Upper lobe of right lung (tissue), 1 donor: ENCODE results near the gene ARVCF. TPM values are rescaled to one million over a fixed set of nuclear protein-coding genes. Genes with fewer than 3 reads are reported as not detected.

Source experiments
- ATAC-seq: fragments of 200-7000 bp; cut with Tn5 transposase; one replicate; pipeline ENCODE4 v1.9.1; 2020; ENCODE audit warnings: mild to moderate bottlenecking, moderate library complexity
- DNase-seq: peaks from one replicate; pipeline ENCODE4 v3.0.0-alpha.2; 2020
- H3K27ac ChIP-seq: fragments of 200-600 bp; one replicate; pipeline ENCODE4 v1.8.0; 2022
- H3K27me3 ChIP-seq: fragments of 200-600 bp; one replicate; pipeline ENCODE4 v1.8.0; 2022; ENCODE audit warnings: mild to moderate bottlenecking
- H3K36me3 ChIP-seq: fragments of 200-600 bp; one replicate; pipeline ENCODE4 v1.8.0; 2022
- H3K4me1 ChIP-seq: fragments of 200-600 bp; one replicate; pipeline ENCODE4 v1.8.0; 2022
- H3K4me3 ChIP-seq: fragments of 200-600 bp; one replicate; pipeline ENCODE4 v1.8.0; 2022; ENCODE audit warnings: mild to moderate bottlenecking
- H3K9me3 ChIP-seq: fragments of 200-600 bp; one replicate; pipeline ENCODE4 v1.8.0; 2022
- CTCF ChIP-seq: fragments of 200-600 bp; IDR thresholded peaks from one replicate; pipeline ENCODE4 v1.8.0; 2022; ENCODE audit warnings: antibody characterized with exemption
- intact Hi-C: fragments of 100-400 bp; cut with DNase I; formaldehyde crosslinking; loops from one replicate; pipeline ENCODE4 v1.11.0; 2022
- total RNA-seq: library from RNA; stranded (reverse); fragmentation: NEBNext Ultra II Directional; extraction: Animal tissue kit (Norgen Biotek cat#: 25700); gene quantifications from one replicate; pipeline ENCODE4 v1.2.1, GENCODE V29; 2021
- donor health status: DM: no; HTN: yes; CAD: no; lungs with severe emphysema.

Gene ARVCF
- total RNA-seq, 1 donor from 2014 or later, result 25.4 TPM

DNA sequence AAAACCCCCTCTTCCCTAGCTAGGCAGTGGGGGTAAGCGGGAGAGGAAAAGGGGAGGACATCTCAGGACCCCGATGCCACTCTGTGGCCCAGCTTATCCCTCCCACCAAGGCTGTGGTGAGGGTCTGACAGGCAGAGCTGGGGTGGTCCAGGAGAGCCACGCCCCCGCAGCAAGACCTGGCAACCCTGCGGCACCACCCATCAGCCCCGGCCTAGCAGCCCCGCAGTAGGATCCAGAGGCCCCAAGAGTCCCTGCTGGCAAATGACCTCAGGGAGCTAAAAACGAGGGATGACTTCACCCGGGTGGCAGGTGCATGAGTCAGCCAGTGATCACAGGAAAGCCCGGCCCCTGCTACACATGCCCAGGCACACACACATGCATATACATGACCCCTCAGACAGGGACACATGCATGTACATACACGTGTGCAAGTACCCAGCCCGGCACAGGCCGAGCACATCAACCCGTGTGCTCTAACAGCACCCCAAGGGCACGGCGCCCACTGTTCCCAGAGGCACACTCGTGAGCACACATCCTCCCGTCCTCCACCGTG is 32.3 kb downstream of the ARVCF start:
- intact Hi-C loops, result no loop called here
- H3K4me3 ChIP-seq, result no peak overlapping the region
- no peak overlapping the region for H3K27ac ChIP-seq
- no peaks in the 10 kb centered on the region for H3K9me3 ChIP-seq
- peaks cover 6% of the 10 kb centered on the region for H3K36me3 ChIP-seq
- peaks cover 10% of the 10 kb centered on the region for H3K4me1 ChIP-seq
- no peak for TF ChIP-seq CTCF
- ATAC-seq (no peak), DNase-seq (no peak)
- no peaks in the 10 kb centered on the region for H3K27me3 ChIP-seq

DNA sequence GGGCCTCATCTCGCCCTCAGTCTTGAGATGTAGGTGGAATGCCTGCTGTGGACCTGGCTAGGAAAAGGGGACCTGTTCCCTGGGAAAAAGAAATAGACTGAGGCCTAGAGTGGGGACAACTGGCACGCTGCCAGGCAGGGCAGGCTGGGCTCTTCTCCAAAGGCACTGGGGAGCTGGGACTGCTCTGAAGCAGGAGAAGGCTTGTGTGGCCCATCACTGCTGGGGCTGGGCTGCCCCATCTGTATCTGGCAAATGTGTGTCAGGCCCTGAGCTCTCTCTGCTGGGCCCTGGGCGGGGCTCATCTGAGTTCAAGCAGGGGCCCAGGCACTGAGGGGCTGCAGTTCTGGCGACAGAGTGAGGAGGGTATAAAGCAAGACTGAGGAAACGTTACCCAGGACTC is 32.9 kb downstream of the ARVCF start:
- Histone ChIP-seq H3K4me1 (peaks cover 10% of the 10 kb centered on the region), H3K27me3 (no peaks in the 10 kb centered on the region), H3K36me3 (peaks cover 10% of the 10 kb centered on the region), H3K27ac (no peak overlapping the region), H3K9me3 (no peaks in the 10 kb centered on the region), H3K4me3 (no peak overlapping the region)
- intact Hi-C loops, result no loop called here
- TF ChIP-seq CTCF, result no peak
- no peak for ATAC-seq
- no peak for DNase-seq

- TF ChIP-seq CTCF, result no peak
- H3K4me3 ChIP-seq, result no peak overlapping the region
- intact Hi-C loops, result no loop called here
- H3K36me3 ChIP-seq, result peaks cover 10% of the 10 kb centered on the region
- H3K27ac ChIP-seq, result no peak overlapping the region
- ATAC-seq (no peak), DNase-seq (no peak)
- H3K9me3 ChIP-seq, result no peaks in the 10 kb centered on the region
- H3K4me1 ChIP-seq, result peaks cover 7% of the 10 kb centered on the region
- H3K27me3 ChIP-seq, result no peaks in the 10 kb centered on the region
Measured at GRCh38 chr22:19982991-19983578, 33.5 kb downstream of the ARVCF start.

GRCh38 chr22:19981961-19982920 is 34.4 kb downstream of the ARVCF start:
- H3K27ac ChIP-seq, result no peak overlapping the region
- intact Hi-C loops, result no loop called here
- H3K27me3 ChIP-seq, result no peaks in the 10 kb centered on the region
- no peak overlapping the region for H3K4me3 ChIP-seq
- DNase-seq, result no peak
- peaks cover 10% of the 10 kb centered on the region for H3K36me3 ChIP-seq
- no peaks in the 10 kb centered on the region for H3K9me3 ChIP-seq
- ATAC-seq, result no peak
- H3K4me1 ChIP-seq, result peaks cover 7% of the 10 kb centered on the region
- no peak for TF ChIP-seq CTCF

- peaks cover 7% of the 10 kb centered on the region for H3K4me1 ChIP-seq
- TF ChIP-seq CTCF, result no peak
- no peak overlapping the region for H3K4me3 ChIP-seq
- ATAC-seq, result no peak
- H3K36me3 ChIP-seq, result peaks cover 10% of the 10 kb centered on the region
- no peak for DNase-seq
- no peak overlapping the region for H3K27ac ChIP-seq
- no peaks in the 10 kb centered on the region for H3K27me3 ChIP-seq
- H3K9me3 ChIP-seq, result no peaks in the 10 kb centered on the region
- intact Hi-C loops, result no loop called here
Measured at GRCh38 chr22:19981171-19981960, 35.3 kb downstream of the ARVCF start.
